ENCODE data around the gene LRCH2. TPM values are rescaled to one million over a fixed set of nuclear protein-coding genes. Genes with fewer than 3 reads are reported as not detected.
"Not testable (repeated sequence)": the region's sequence is repeated elsewhere in the genome, so short reads cannot be mapped to it uniquely, and the experiment has no call there.

Gene LRCH2
- total and polyA plus RNA-seq, 11 donors: 0.49 to 2.4 (median 1.1) TPM

- no peak for ATAC-seq
- Histone ChIP-seq H3K36me3 (no peaks in the 10 kb centered on the region), H3K9me3 (no peaks in the 10 kb centered on the region), H3K4me3 (no peak overlapping the region), H3K4me1 (no peaks in the 10 kb centered on the region), H3K27ac (no peak overlapping the region), H3K27me3 (peaks cover 0 to 3% (median 0%) of the 10 kb centered on the region in 9 donors)
- WGBS, 4 donors: 60 to 78% (median 73%) methylated on average over 3 of the region's 3 CpGs
- no peak for DNase-seq
- intact Hi-C loops (cut with DNase I): no loop called here
- no peak for TF ChIP-seq CTCF (IDR thresholded peaks at IDR 0.05)
- TF ChIP-seq POLR2A (IDR thresholded peaks at IDR 0.05): no peak
Observed at GRCh38 chrX:115214605-115215004, 19.3 kb downstream of the LRCH2 start.

DNA sequence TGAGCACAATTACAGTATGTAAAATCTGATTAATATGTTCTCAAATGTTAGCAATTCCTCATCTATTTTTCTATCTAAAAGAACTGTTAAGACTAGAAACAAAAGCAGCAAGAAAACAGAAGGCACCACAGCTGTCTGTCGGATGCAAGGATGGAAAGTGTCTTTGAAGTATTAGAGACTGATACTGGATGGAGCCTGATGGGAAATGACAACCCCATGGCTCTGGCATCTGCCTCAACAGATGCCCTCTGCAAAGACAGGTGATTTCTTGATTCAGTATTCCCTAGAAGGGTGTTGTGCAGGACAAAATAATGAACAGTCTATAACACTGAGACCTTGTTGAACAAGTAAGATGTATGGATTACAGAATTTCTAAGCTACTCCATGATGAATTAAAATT lies 19.7 kb downstream of the LRCH2 start:
- Histone ChIP-seq H3K27ac (no peak overlapping the region), H3K9me3 (no peaks in the 10 kb centered on the region), H3K27me3 (no peaks in the 10 kb centered on the region), H3K36me3 (no peaks in the 10 kb centered on the region), H3K4me3 (no peak overlapping the region), H3K4me1 (no peaks in the 10 kb centered on the region)
- TF ChIP-seq POLR2A (IDR thresholded peaks at IDR 0.05): no peak
- TF ChIP-seq CTCF (IDR thresholded peaks at IDR 0.05): no peak
- DNase-seq (no peak), ATAC-seq (no peak)
- 58 to 85% (median 74%) methylated on average over 1 of the region's 1 CpG for WGBS, 4 donors
- intact Hi-C loops (cut with DNase I): no loop called here

DNA sequence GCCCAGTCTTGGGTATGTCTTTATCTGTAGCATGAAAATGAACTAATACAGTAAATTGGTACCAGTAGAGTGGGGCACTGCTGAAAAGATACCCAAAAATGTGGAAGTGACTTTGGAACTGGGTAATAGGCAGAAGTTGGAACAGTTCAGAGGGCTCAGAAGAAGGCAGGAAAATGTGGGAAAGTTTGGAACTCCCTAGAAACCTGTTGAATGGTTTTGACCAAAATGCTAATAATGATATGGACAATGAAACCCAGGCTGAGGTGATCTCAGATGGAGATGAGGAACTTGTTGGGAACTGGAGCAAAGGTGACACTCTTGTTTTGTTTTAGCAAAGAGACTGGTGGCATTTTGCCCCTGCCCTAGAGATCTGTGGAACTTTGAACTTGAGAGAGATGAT lies 24.3 kb downstream of the LRCH2 start:
- H3K27me3 ChIP-seq; H3K4me3 ChIP-seq; H3K4me1 ChIP-seq; H3K9me3 ChIP-seq; DNase-seq; H3K27ac ChIP-seq; intact Hi-C loops (cut with DNase I); H3K36me3 ChIP-seq; ATAC-seq: not testable (repeated sequence)

- peaks cover 0 to 21% (median 0%) of the 10 kb centered on the region in 12 donors for H3K9me3 ChIP-seq
- ATAC-seq: no peak
- intact Hi-C loops (cut with DNase I): no loop called here
- DNase-seq: no peak
- WGBS, 4 donors: 77 to 100% (median 88%) methylated on average over 1 of the region's 1 CpG
- H3K36me3 ChIP-seq: no peaks in the 10 kb centered on the region
- no peak for TF ChIP-seq CTCF (IDR thresholded peaks at IDR 0.05)
- no peak for TF ChIP-seq POLR2A (IDR thresholded peaks at IDR 0.05)
- no peak overlapping the region for H3K27ac ChIP-seq
- no peak overlapping the region for H3K4me3 ChIP-seq
- no peaks in the 10 kb centered on the region for H3K4me1 ChIP-seq
- H3K27me3 ChIP-seq: peaks cover 0 to 5% (median 0%) of the 10 kb centered on the region in 9 donors
Observed at GRCh38 chrX:115204040-115204439, 29.9 kb downstream of the LRCH2 start.

DNA sequence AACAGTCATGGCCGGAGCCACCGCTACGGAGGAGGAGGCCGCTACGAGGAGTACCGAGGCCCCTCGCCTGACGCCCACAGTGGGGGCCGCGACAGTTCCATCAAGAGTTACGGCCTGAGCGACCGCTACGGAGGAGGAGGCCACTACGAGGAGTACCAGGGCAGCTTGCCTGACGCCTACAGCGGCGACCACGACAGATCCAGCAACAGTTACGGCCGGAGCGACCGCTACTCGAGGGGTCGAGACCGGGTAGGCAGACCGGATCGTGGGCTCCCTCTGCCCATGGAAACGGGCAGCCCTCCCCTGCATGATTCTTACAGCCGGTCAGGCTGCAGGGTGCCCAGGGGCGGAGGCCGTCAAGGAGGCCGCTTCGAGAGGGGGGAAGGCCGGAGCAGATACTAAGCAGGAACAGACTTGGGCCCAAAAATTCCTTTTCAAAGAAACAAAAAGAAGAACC lies 41.6 kb downstream of the LRCH2 start:
- H3K4me3 ChIP-seq: no peak overlapping the region
- DNase-seq (no peak), ATAC-seq (no peak)
- H3K36me3 ChIP-seq: no peaks in the 10 kb centered on the region
- WGBS, 4 donors: 91 to 96% (median 95%) methylated on average over 35 of the region's 35 CpGs
- no peaks in the 10 kb centered on the region for H3K4me1 ChIP-seq
- intact Hi-C loops (cut with DNase I): no loop called here
- TF ChIP-seq CTCF (IDR thresholded peaks at IDR 0.05) (no peak), POLR2A (IDR thresholded peaks at IDR 0.05) (no peak)
- H3K9me3 ChIP-seq: peaks cover 0 to 9% (median 0%) of the 10 kb centered on the region in 12 donors
- no peak overlapping the region for H3K27ac ChIP-seq
- H3K27me3 ChIP-seq: peaks cover 0 to 20% (median 0%) of the 10 kb centered on the region in 9 donors
